Mononuclear cell (primary cell): ENCODE results near the gene LRRC43. TPM values are rescaled to one million over a fixed set of nuclear protein-coding genes. Genes with fewer than 3 reads are reported as not detected.

Source experiments
- H3K27me3 ChIP-seq: 2 replicates; pipeline ENCODE4 v1.6.0; 2011; ENCODE audit warnings: low read length, control low read depth; ENCODE audit not compliant: insufficient read depth
- H3K4me1 ChIP-seq: 2 replicates; pipeline ENCODE4 v1.5.1; 2011; ENCODE audit warnings: mild to moderate bottlenecking, low read length, control low read depth; ENCODE audit not compliant: insufficient read depth
- H3K4me3 ChIP-seq: 2 replicates; pipeline ENCODE4 v1.5.1; 2011; ENCODE audit warnings: mild to moderate bottlenecking, low read length, moderate library complexity
- H3K9me3 ChIP-seq: 2 replicates; pipeline ENCODE4 v1.5.1; 2011; ENCODE audit warnings: low read depth, mild to moderate bottlenecking, control low read depth, low read length
- total RNA-seq: library from RNA; depleted of rRNA; stranded (reverse); fragments of >200 nt; gene quantifications from one replicate; pipeline ENCODE4 v1.2.3, GENCODE V29; 2012

The LRRC43 gene
- total RNA-seq, 1 donor: 0.52 TPM

DNA sequence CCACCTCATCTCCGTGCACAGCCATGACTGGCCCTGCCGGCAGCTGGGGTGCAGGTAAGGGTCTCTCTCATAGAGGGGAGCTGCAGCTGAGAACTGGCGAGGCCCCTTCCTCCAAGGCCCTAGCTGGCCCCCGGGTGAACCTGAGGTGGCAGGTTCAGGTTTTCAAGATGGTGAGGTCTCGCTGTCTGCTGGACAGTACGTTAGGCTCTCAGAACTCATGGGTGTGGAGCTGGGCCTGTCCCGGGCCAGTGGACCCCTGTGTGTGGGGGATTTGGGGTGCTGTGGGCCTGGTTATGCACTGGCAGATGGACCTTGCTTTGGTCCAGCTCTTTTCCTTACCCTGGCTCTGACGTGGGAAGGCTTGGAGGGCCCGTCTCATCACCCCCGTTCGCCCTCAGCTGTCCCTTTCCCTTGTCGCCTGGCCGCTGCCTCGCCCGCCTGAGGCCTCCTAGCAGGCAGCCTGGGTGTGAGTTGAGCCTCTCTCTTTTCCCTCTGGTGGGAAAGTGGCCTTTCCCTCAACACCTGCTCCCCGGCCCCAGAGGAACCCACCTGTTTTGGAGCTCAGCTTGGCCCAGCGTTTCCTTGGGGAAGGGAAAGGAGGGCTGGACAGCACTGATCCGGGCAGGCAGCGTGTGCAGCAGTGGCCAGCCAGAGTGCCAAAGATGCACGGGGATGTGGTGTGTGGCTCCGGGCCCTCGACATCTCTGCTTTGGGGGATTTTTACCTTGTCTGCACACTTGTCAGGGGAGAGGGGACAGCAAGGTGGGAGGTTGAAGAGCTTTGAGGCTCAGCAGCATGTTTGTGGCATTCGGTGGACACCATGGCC is 37.2 kb upstream of the LRRC43 start:
- H3K4me3 ChIP-seq: no peak overlapping the region
- no peaks in the 10 kb centered on the region for H3K27me3 ChIP-seq
- no peaks in the 10 kb centered on the region for H3K4me1 ChIP-seq
- H3K9me3 ChIP-seq: no peaks in the 10 kb centered on the region

DNA sequence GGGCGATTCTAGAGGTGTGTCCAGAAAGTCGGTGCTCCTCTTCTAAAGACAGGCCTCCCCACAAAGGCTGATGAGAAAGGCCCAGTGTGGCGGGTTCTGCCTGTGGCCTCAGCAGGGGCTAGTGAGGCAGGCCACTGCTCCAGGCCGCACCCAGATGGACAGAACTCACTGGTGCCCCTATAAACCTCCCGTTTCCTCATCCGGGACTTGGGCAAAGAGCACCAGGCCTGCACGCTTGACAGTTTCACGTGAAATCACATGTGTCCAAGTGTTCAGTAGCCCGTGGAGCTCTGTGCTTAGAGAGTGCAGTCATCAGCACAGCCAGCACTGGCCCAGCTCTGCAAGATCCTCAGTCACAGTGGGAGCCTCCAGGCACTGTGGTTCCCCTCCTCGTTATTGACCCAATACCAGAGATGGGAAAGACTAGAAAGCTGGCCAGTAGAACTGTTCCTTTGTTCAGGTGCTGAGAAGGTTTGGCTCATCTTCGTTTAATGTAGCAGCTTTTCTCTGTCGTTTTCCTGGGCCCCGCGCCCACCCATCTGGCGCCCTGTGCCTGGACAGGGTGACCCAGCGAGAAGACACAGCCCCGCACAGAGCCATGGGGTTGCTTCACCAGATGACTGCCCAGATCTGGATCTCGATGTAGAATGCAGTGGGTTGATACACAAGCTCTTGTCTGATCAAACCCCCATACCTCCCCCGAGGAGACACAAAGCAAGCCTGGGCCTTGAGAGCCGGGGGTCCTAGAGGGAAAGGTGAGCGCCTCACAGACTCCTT is 35.2 kb upstream of the LRRC43 start:
- Histone ChIP-seq H3K9me3 (no peaks in the 10 kb centered on the region), H3K4me3 (no peak overlapping the region), H3K27me3 (no peaks in the 10 kb centered on the region), H3K4me1 (no peaks in the 10 kb centered on the region)

DNA sequence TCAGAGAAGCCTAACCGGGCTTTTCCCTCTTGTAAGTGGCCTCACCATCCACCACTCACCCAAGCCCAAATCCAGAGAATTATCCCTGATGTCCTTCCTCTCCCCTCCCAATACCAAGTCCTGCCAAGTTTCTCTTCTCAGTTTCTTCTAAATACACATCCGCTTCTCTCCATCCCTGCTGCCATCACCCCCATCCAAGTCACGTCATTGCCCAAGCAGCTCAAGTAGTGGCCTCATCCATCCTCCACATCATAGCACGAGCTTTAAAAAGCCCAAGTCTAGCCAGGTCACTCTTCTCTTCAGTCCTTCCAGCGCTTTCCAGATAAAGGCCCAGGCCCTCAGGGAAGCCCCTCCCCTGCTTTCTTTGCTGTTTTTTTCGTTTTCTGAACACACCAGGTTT is 34.3 kb upstream of the LRRC43 start:
- H3K4me3 ChIP-seq: no peak overlapping the region
- H3K9me3 ChIP-seq: no peaks in the 10 kb centered on the region
- no peaks in the 10 kb centered on the region for H3K4me1 ChIP-seq
- no peaks in the 10 kb centered on the region for H3K27me3 ChIP-seq

DNA sequence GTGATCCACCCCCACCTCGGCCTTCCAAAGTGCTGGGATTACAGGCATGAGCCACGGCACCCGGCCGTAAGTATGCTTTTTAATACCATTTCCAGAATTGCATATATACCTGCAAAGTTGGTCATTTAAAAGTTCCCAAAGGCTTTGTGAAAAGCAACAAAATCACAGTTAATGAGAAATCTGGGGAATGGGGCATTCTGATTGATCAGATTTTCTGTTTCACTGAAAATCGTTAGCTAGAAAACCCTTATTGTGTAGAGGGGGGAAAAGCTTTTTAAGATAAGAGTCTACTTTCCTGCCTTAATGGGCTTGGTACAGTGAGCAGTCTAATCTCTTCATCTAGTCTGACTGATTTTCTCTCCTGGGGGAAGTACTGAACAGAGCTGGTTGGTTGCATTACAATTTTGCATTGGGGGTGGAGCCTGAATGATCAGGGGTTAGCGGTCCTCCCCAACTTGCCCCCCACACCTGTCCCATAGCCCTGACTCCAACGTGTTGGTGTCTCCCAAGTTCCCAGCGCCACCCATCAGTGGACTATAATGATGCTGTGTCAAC is 32.7 kb upstream of the LRRC43 start:
- Histone ChIP-seq H3K4me1 (no peaks in the 10 kb centered on the region), H3K4me3 (no peak overlapping the region), H3K27me3 (no peaks in the 10 kb centered on the region), H3K9me3 (no peaks in the 10 kb centered on the region)

DNA sequence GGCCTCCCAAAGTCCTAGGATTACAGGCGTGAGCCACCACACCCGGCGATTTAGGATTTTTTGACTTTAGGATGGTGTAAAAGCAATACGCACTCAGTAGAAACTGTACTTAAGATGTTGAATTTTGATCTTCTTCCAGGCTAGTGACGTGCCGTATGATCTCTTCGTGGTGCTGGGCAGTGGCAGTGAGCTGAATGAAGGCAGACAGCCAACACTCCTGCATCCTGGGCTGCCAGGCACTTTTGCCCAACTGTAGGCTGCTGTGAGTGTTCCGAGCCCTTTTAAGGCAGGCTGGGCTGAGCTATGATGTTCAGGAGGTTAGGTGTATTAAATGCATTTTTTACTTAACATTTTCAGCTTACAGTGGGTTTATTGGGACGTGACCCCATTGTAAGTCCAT is 30.2 kb upstream of the LRRC43 start:
- no peak overlapping the region for H3K4me3 ChIP-seq
- H3K27me3 ChIP-seq: no peaks in the 10 kb centered on the region
- H3K4me1 ChIP-seq: no peaks in the 10 kb centered on the region
- H3K9me3 ChIP-seq: no peaks in the 10 kb centered on the region

DNA sequence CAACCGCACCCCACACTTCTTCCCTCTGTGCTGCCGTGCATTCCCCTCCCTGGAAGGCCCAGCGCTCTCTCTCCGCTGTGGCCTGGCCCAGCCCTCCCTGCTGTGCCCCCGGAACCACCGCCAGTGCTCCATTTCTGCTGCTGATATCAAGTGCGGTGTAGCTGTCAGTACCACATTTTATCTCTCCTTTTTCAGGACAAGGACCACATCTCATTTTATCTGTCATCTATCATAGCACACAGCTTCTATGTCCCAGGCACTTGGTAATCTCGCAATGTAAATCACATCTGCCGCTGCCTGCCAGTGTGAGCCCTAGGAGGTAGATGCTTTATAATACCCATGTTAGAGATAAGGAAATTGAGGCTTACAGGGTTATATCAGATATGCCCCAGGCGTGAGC is 27.2 kb upstream of the LRRC43 start:
- no peaks in the 10 kb centered on the region for H3K9me3 ChIP-seq
- H3K4me1 ChIP-seq: no peaks in the 10 kb centered on the region
- H3K4me3 ChIP-seq: no peak overlapping the region
- H3K27me3 ChIP-seq: no peaks in the 10 kb centered on the region

DNA sequence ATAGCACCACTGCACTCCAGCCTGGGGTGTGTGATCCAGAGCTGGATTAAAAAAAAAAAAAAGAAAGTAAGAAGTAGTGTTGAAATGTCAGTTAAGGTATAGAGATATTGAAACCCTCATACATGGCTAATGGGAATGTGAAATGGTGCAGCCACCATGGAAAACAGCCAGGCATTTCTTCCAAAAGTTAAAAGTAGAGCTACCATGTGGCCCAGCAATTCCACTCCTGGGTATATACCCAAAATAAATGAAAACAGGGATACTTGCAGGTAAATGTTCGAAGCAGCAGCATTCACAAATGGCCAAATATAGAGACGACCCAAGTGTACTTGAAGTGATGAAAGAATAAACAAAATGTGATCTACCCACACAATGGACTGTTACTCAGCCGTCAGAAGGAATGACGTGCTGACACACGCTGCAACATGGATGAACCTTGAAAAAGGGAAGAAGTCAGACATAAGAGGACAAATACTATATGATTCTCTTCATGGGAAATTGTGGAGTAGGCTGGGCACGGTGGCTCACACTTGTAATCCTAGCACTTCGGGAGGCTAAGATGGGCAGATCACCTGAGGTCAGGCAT is 24.1 kb upstream of the LRRC43 start:
- H3K4me3 ChIP-seq: no peak overlapping the region
- H3K4me1 ChIP-seq: peaks cover 7% of the 10 kb centered on the region
- H3K9me3 ChIP-seq: no peaks in the 10 kb centered on the region
- H3K27me3 ChIP-seq: no peaks in the 10 kb centered on the region

DNA sequence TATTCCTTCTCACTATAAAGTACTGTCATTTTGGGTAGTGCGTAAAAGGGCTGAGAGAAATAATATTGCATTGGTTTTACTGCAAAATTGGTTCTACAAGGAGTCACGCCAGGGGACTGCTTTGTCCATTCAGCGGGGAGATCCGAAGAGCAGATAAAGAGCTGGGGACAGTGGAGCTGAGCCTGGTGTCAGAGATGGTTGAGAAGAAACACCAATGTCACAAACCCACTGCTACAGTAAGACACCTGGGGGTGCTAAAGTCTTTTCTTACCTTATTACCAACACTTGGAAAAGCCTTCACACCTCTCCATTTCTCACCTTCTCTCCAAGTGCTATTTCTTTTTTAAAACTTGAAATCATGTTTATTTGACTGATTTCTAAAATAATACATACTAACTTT is 23.0 kb upstream of the LRRC43 start:
- Histone ChIP-seq H3K27me3 (no peaks in the 10 kb centered on the region), H3K4me3 (no peak overlapping the region), H3K4me1 (peaks cover 7% of the 10 kb centered on the region), H3K9me3 (no peaks in the 10 kb centered on the region)

DNA sequence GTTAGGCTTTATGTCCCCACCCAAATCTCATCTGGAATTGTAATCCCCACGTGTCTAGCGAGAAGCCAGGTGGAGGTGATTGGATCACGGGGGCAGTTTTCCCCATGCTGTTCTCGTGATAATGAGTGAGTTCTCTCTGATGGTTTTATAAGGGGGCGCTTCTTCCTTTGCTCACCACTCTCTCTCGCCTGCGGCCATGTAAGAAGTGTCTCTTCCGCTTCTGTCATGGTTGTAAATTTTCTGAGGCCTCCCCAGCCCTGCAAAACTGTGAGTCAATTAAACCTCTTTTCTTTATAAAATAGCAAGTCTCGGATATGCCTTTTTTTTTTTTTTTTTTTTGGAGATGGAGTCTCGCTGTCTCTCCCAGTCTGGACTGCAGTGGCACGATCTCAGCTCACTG is 22.2 kb upstream of the LRRC43 start:
- Histone ChIP-seq H3K4me1 (peaks cover 7% of the 10 kb centered on the region), H3K27me3 (no peaks in the 10 kb centered on the region), H3K4me3 (no peak overlapping the region), H3K9me3 (no peaks in the 10 kb centered on the region)

DNA sequence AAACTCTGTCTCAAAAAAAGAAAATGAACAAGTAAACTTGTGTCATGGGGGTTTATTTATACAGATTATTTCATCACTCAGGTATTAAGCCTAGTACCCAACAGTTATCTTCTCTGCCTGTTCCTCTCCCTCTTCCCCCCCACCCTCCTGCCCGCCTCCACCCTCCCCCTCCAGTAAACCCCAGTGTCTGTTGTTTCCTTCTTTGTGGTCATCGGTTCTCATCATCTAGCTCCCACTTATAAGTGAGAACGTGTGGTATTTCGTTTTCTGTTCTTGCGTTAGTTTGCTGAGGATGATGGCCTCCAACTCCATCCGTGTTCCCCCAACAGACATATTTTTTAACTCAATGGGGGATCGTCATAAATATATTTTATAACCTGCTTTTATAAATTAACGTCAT is 21.2 kb upstream of the LRRC43 start:
- Histone ChIP-seq H3K4me3 (no peak overlapping the region), H3K4me1 (peaks cover 7% of the 10 kb centered on the region), H3K9me3 (no peaks in the 10 kb centered on the region), H3K27me3 (no peaks in the 10 kb centered on the region)

DNA sequence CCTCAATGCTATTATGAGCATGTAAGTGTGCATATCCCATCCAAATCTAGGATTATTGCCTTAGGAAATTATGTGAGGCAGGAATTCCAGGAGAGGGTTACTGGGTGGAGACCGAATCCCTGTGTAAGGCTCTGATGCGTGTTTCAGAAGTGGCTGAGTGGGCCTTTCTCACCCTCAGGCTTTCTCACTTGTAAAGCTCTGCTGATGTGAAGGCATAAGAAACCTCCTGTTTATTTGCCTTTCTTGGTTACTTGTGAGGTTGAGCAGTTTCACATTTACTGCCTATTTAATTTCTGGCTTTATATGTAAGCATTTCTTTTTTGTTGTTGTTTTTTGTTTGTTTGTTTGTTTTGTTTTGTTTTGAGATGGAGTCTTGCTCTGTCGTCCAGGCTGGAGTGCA is 19.9 kb upstream of the LRRC43 start:
- peaks cover 7% of the 10 kb centered on the region for H3K4me1 ChIP-seq
- no peaks in the 10 kb centered on the region for H3K27me3 ChIP-seq
- H3K4me3 ChIP-seq: no peak overlapping the region
- H3K9me3 ChIP-seq: no peaks in the 10 kb centered on the region

DNA sequence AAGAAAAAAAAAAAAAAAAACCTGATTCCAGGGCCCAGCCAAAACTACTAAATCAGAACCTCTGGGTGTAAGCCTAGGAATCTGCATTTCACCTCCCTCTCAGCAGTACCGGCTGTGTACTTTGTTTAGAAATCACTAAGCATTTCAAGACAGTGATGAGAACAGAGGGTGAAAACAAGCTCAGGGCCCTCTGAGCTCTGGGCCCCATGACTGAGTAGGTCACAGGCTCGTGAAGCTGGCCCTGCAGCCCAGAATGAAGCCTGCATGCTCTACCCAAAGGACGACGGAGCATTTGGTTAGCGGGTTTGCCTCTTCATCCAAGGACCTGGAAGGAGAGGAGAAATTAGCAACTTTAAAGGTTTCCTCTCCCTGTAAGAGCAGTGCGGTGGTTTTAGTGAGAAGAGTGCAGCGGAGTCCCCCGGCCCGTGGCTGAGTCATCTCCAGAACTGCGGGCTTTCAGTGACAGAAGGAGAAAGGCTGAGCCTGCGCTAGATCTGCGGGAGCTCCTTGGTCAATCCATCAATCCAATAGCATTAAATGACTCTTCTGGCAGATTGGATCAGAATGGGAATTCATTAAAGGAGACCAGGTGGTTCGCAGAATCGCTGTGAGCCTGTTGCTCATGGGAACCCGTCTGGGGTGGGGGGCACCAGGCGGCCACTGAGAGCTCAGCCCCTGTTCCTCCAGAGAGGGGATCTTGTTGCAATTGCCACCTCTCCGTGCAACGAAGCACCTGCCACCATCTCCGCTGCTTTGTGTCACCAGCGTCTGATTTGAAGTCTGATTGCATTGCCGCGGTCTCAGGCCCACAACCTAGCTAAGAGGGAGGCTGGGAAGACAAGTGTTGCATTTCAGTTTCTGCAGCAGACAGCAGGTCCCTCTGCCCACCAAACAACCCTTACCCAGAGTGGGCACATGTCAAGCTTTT is 16.2 kb upstream of the LRRC43 start:
- Histone ChIP-seq H3K4me3 (no peak overlapping the region), H3K9me3 (no peaks in the 10 kb centered on the region), H3K4me1 (peaks cover 7% of the 10 kb centered on the region), H3K27me3 (no peaks in the 10 kb centered on the region)

DNA sequence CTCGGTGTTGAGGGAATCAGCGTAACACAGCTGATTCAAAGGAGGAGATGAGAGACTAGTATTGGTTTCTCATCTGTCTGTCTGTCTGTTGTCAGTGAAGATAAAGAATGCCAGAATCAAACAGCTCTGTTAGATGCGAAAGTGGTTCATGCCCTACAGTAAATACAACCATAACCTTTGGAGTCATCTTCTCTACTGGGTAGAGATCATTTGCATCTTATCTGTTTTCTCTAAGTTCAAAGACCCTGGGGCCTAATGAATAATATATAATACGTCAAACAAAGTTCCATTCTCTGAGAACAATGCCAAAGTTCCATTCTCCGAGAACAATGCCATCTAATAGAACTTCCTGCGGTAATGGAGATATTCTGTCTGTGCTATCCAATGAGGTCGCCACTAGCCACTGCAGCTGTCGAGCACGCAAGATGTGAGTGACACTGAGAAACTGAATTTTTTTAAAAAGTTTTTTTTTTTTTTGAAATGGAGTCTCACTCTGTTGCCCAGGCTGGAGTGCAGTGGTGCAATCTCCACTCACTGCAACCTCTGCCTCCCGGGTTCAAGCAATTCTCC is 15.5 kb upstream of the LRRC43 start:
- no peaks in the 10 kb centered on the region for H3K9me3 ChIP-seq
- no peaks in the 10 kb centered on the region for H3K27me3 ChIP-seq
- peaks cover 1% of the 10 kb centered on the region for H3K4me1 ChIP-seq
- H3K4me3 ChIP-seq: no peak overlapping the region

DNA sequence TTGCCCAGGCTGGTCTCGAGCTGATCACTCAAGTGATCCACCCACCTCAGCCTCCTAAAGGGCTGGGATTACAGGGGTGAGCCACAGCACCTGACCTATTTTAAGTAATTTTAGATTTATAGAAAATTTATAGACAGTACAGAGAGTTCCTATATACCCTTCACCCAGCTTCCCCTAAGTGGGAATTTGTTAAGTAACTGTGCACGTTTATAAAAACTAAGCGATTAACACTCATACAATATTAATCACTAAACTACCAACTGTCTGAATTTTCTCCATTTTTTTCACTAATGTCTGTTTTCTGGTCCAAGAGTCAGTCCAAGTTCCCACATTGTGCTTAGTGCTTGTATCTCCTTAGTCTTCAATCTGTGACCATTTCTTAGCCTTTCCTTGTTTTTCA is 14.4 kb upstream of the LRRC43 start:
- no peaks in the 10 kb centered on the region for H3K27me3 ChIP-seq

More for the DNA sequence above, 14.4 kb upstream of the LRRC43 start:
- Histone ChIP-seq H3K4me1 (no peaks in the 10 kb centered on the region), H3K9me3 (no peaks in the 10 kb centered on the region), H3K4me3 (no peak overlapping the region)
